Measurements from ENCODE around the gene KIAA1671. TPM values are rescaled to one million over a fixed set of nuclear protein-coding genes. Genes with fewer than 3 reads are reported as not detected.
A peak's percentile ranks its signal among the peaks of the same experiment; 100 is the strongest.

KIAA1671 gene
- total and polyA plus RNA-seq, 2 of the 13 experiments (the other 11 are each of a cell fraction or from before 2014, with no cell fraction given) = 13.5 to 13.6 TPM

- peak; percentile 44 for TF ChIP-seq ATF2 (CRISPR knock-in tag; IDR thresholded peaks at IDR 0.05)
- TF ChIP-seq MIXL1 (CRISPR knock-in tag; IDR thresholded peaks at IDR 0.05) = no peak
- TF ChIP-seq AGO1 (IDR thresholded peaks at IDR 0.05; ENCODE audit: low read depth, low read length, poor library complexity, severe bottlenecking) = no peak
- TF ChIP-seq ZFP36 (IDR thresholded peaks at IDR 0.05; ENCODE audit: borderline replicate concordance, low read depth, low read length, partially characterized antibody) = no peak
- peak; percentile 8; the same call in 1 of the 2 replicates for TF ChIP-seq ZNF788 (CRISPR knock-in tag; IDR thresholded peaks at IDR 0.05; ENCODE audit: borderline replicate concordance)
- no peak for TF ChIP-seq HCFC1 (IDR thresholded peaks at IDR 0.05; ENCODE audit: low read depth, low read length)
- TF ChIP-seq HNF1A (IDR thresholded peaks at IDR 0.05; ENCODE audit: low read depth) = no peak
- TF ChIP-seq HNF1A (CRISPR knock-in tag; IDR thresholded peaks at IDR 0.05; ENCODE audit: borderline replicate concordance) = 0 out of 2 replicates have a peak, but pooled peaks have one; percentile 21
- peak; percentile 62 for TF ChIP-seq GATAD1 (CRISPR knock-in tag; IDR thresholded peaks at IDR 0.05)
- TF ChIP-seq ZMYM4 (CRISPR knock-in tag; IDR thresholded peaks at IDR 0.05) = no peak
- no peak for TF ChIP-seq ZNF468 (CRISPR knock-in tag; IDR thresholded peaks at IDR 0.05)
- TF ChIP-seq STAT5B (CRISPR knock-in tag; IDR thresholded peaks at IDR 0.05) = no peak
- no peak for TF ChIP-seq PRDM4 (CRISPR knock-in tag; IDR thresholded peaks at IDR 0.05; ENCODE audit: borderline replicate concordance)
- TF ChIP-seq ZSCAN31 (CRISPR knock-in tag; IDR thresholded peaks at IDR 0.05; ENCODE audit: low read depth) = no peak
- TF ChIP-seq ZNF260 (CRISPR knock-in tag; IDR thresholded peaks at IDR 0.05; ENCODE audit: borderline replicate concordance, low read depth) = no peak
- no peak for TF ChIP-seq NCOA2 (CRISPR knock-in tag; IDR thresholded peaks at IDR 0.05)
- no peak for TF ChIP-seq CENPBD1 (CRISPR knock-in tag; IDR thresholded peaks at IDR 0.05; ENCODE audit: borderline replicate concordance, low read depth)
- peak; percentile 42; the same call in 1 of the 2 replicates for TF ChIP-seq ZNF205 (CRISPR knock-in tag; IDR thresholded peaks at IDR 0.05)
- no peak for TF ChIP-seq GLI4 (CRISPR knock-in tag; IDR thresholded peaks at IDR 0.05; ENCODE audit: borderline replicate concordance)
Observed at GRCh38 chr22:24951942-24952836, at the start of gene KIAA1671 (continued).
